OCI-LY1 (cell line): ENCODE results near the gene ARHGAP27.

Experiments
- EZH2 ChIP-seq: fragments of 200-600 bp; sonication (generic), shearing (Covaris generic); IDR thresholded peaks from 2 replicates; pipeline ENCODE4 v1.8.0; 2017; ENCODE audit warnings: borderline replicate concordance, mixed run types, mild to moderate bottlenecking, antibody characterized with exemption, low read length, moderate library complexity, mixed read lengths
- TF ChIP-seq, protein P1 (sequence below): fragments of 200-600 bp; sonication (generic), shearing (Covaris generic); IDR thresholded peaks from 2 replicates; pipeline ENCODE4 v1.5.1; 2017; ENCODE audit warnings: mild to moderate bottlenecking, antibody characterized with exemption, low read length, moderate library complexity, mixed read lengths

DNA sequence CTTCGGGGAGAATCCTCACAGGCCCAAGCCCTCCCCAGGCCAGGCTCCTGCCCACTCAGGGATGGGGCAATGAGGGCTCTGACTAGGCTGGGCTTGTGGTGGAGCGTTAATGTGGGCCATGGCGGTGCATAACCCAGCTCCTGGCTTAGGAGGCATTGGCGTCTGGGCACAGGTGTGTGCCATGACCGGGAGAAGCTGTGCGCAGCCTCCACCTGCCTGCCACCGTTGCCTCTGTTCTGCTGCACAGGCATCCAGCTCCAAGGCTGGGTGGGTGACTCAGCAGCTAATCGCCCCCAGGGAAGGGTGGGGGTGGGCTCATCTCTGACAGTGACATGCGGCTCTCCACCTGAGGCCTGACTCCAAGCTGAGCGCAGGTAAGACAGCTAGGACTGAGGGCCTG, 3.5 kb upstream of the ARHGAP27 start:
- TF ChIP-seq EZH2 = no peak
- TF ChIP-seq, protein P1, sequence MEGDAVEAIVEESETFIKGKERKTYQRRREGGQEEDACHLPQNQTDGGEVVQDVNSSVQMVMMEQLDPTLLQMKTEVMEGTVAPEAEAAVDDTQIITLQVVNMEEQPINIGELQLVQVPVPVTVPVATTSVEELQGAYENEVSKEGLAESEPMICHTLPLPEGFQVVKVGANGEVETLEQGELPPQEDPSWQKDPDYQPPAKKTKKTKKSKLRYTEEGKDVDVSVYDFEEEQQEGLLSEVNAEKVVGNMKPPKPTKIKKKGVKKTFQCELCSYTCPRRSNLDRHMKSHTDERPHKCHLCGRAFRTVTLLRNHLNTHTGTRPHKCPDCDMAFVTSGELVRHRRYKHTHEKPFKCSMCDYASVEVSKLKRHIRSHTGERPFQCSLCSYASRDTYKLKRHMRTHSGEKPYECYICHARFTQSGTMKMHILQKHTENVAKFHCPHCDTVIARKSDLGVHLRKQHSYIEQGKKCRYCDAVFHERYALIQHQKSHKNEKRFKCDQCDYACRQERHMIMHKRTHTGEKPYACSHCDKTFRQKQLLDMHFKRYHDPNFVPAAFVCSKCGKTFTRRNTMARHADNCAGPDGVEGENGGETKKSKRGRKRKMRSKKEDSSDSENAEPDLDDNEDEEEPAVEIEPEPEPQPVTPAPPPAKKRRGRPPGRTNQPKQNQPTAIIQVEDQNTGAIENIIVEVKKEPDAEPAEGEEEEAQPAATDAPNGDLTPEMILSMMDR = no peak
